NK-92 treated with Interleukin-12 subunit alpha and Interleukin-12 subunit beta, amount 100 ng/mL, for 24 hours (cell line): ENCODE results near the gene CBARP.
"Not testable (repeated sequence)": the region's sequence is repeated elsewhere in the genome, so short reads cannot be mapped to it uniquely, and the experiment has no call there.

Experiments
- DNase-seq: peaks from one replicate; lab custom pipeline; 2025; lab: John Stamatoyannopoulos, UW

CBARP gene

GRCh38 chr19:1252221-1252820 lies 14.5 kb upstream of the CBARP start:
- peak; percentile 88 for DNase-seq

DNA sequence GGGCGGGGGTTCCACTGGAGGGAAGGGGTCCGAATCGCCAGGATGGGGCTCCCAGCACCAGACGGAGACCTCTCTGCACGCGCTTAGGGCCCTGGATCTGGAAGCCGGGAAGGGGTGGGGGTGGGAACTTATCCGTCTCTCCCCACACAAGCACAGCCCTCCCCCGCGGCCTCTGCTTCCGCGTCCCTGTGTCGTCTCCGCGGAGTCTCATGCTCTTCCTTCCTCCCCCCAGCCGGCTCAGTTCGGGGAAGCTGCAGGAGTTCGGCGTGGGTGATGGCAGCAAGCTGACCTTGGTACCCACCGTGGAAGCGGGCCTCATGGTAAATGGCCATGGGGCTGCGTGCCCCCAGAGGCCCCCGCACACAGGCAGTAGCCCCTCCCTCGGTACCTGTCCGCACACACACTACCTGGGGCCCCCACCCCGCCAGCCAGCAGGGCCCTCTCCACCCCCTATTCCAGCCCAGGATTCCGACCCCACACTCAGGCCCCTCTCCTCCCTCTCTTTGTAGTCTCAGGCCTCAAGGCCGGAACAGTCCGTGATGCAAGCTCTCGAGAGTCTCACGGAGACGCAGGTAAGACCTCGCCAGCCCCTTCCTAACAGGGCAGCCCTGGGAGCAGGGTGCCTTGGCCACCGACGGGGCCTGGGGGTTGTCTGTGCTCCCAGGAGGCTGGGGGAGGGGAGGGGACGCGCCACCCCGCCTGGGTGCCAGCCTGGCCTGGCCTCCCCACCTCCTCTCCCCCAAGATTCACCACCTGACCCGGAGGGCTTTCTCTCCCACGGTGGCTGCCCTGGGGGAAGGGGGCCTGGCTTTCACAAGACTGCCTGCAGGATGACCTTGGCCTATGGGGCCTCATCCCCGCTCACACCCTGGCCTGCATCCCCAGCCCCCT lies 13.8 kb upstream of the CBARP start:
- DNase-seq, result peak; percentile 66

- peak; percentile 62 for DNase-seq
Measured at GRCh38 chr19:1250437-1251260, 12.8 kb upstream of the CBARP start.

DNA sequence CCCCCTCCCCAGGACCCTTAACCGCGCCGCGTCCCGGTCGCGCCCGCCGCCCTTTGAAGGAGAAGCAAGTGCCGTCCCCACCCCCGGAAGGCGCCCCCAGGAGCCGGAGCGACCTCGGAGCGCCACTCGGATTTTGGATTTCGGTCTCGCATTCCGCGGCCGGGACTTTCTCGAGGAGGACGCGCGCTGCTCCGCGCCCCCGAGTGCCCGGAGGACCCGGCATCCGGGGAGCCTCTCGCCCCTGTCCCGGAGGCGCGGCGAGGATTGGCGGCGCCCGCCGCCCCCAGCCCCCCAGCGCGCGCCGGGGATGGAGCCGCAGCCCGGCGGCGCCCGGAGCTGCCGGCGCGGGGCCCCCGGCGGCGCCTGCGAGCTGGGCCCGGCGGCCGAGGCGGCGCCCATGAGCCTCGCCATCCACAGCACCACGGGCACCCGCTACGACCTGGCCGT lies 12.2 kb upstream of the CBARP start:
- no peak for DNase-seq

DNA sequence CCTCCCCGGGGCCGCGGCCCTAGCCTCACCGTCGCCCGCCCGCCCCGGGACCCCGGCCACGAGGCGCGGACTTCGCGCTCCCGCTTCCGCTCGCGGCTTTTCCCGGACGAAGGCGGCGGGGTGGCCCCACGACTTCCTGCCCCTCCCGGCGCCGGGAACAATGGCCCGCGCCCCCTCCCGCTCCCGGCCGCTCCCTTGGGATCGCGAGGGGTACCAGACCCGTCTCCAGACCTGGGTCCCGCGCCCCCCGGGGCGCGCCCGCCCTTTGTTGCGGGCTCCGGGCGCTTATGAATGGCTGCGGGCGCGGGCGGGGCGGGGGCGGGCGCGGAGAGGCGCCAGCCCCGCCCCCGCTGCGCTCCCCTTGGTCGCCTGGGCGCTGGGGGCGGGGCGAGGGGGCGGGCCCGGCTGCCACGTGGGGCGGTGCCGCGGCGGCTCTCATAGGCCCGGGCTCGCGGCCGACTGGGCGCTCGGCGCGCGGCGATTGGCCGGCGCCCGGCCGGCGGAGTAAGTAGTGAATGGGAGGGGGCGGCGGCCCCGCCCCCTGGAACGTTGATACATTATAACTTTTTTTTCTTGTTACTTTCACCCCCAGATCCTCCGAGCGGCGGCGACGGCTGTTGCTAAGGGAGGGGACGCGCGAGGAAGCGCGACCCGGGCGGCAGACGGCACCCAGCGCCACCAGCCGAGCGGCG lies 11.6 kb upstream of the CBARP start:
- peak; percentile 89 for DNase-seq

- peak; percentile 89 for DNase-seq
Measured at GRCh38 chr19:1248786-1249297, 11.0 kb upstream of the CBARP start.

DNA sequence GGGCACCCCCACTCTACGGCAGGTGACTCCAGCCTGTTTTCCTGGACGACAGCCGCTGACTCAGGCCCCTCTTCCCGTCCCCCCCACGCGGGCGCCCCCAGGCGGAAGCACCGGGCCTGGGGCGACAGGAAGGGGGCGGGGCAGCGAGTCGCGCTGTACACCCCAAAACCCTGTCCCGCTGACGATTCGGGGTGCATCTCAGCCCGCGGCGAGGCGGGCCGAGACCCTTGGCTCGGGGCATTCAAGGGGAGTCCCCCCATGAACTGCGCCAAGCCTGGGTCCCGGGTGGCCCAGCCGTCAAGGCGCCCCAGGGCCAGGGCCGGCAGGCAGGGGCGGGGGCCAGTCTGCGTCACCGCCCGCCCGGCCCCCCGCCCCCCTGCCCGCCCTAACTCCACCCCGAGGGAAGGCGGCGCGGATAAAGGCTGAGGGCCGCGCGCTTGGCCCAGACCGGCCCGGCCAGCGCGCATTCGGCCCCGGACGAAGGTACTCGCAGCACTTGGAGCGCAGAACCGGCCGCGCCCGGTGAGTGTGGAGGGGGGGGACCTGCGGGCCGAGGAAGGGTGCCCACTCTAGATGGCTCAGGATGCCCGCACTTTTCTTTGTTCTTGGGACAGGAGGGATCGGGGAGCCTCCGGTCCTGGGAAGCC lies 10.5 kb upstream of the CBARP start, which contains the start of gene MIDN:
MIDN (plus strand) TSS at position 445 of the 647 bp plus-strand sequence. CDS start 1,714 bp downstream, outside the sequence.
- peak; percentile 82 for DNase-seq

GRCh38 chr19:1247748-1248138 lies 9.9 kb upstream of the CBARP start:
- no peak for DNase-seq

DNA sequence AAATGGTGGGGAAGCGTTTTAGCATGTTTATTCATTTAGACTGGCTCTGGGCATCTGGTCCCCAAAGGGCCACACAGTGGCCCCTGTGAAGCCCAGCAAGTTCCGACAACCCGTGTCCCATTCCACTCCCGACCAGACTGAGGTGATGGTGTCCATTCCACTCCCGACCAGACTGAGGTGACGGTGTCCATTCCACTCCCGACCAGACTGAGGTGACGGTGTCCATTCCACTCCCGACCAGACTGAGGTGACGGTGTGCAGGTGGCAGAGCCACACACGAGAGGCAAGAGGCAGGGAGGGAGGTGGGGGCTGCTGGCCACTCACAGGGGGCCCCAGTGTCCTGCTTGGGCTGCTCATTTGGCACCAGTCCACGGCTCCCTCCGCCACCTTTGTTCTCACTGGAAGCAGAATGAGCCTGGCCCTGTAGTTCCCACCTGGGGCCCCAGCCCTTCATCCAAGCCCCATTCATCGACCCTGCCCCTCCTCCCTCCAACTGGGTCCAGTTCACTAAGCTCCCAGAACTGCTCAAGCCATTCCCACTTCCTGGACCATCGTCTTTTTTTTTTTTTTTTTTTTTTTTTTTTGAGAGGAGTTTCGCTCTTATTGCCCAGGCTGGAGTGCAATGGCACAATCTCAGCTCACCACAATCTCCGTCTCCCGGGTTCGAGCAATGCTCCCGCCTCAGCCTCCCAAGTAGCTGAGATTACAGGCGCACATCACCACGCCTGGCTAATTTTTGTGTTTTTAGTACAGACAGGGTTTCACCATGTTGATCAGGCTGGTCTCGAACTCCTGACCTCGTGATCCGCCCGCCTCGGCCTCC lies 8.7 kb upstream of the CBARP start:
- DNase-seq, result not testable (repeated sequence)

DNA sequence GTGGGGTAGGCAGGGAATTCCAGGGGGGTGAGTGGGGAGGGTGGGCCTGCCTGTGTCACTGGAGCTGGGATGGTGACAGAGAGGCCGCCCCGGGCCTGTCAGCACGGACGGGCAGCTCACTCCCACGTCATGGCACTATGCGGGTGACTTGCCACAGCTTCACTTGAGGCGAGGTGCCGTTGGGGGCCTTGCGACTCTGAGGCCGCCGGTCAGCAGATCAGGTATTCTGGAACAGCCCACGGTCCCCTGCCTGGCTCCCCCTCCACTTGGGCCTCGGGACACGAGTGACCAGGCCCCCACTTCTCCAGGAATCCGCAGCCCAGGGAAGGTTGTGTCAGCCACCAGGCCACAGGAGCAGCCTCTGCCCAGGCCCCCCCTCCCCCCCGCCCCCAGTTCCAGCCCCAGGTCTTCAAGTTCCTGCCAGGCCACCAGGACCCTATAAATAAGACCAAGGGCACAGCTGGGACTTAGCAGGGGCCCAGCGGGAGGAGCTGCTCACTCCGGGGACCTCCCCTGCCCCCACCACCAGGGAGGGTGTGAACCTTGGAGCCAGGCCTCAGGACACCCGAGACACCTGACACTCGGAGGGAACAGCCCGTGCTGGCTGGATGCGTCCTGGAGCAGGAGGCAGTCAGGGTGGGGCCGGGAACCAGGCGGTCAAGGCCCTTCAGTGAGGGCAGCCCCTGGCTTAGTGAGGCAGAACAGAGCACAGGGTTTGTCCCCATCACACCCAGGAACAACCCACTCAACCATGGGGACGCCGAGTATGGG lies 7.9 kb upstream of the CBARP start:
- DNase-seq, result no peak

DNA sequence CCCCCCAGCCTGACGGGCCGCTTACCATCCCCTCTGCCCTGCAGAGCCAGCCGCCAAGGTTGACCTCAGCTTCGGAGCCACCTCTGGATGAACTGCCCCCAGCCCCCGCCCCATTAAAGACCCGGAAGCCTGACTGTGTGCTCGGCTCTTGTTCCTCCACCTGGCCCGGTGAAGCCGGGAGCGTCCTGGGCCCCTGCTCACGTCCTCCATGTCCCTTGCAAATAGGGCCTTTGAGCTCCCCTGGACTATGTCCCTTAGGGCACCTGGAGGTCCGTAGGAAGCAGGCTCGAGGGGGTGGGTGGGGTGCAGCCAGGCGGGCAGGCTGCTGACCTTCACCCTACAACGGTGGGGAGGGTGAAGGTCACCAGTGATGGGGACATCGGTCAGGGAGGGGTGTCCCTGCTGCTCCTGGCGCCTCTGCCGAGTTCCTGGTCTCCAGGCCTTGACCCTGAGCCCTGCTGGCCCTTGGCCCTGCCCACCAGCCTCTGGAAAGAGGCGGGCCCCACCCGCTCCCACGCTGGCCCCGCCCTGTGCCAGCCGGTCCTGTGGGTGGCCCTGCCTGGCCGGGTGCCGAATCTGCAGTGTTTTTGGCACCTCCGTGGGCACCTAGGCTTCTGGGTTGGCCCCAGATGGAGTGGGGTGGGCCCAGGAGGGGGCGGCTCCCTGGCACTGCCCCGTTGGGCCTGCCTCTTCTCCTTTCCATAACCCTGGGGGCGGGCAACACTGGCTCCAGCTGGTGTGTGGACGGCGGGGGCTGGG lies 7.1 kb upstream of the CBARP start:
- DNase-seq, result no peak

DNA sequence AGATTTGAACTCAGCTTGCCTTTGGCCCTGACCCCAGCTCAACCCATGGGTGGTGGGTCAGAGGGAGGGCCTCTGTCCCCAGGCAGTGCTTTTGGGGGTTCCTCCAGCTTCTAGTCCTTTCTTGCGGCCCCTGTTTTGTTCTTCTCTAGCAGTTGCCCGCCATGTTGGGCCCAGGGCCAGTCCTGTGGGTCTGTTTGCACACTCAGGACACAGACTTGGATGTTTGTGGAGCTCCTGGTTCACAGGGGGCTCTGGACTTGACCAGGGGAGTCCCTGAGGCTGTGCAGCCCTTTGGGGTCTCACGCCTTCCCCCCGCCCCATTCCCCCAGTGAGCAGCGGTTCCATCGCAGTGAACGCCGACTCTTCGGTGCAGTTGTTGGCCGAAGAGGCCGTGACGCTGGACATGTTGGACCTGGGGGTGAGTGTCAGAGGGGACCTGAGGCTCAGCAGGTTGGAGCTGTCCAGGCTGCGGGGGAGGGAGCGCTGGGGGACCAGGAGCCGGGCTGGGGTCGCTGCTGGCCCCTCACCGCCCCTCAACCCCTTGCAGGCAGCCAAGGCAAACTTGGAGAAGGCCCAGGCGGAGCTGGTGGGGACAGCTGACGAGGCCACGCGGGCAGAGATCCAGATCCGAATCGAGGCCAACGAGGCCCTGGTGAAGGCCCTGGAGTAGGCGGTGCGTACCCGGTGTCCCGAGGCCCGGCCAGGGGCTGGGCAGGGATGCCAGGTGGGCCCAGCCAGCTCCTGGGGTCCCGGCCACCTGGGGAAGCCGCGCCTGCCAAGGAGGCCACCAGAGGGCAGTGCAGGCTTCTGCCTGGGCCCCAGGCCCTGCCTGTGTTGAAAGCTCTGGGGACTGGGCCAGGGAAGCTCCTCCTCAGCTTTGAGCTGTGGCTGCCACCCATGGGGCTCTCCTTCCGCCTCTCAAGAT lies 6.2 kb upstream of the CBARP start:
- peak; percentile 69 for DNase-seq

GRCh38 chr19:1241417-1242095 lies 3.8 kb upstream of the CBARP start, which contains the start of gene ATP5F1D:
Gene ATP5F1D (plus strand): TSS chr19:1241751. CDS start chr19:1241851, 100 bp downstream.
- DNase-seq, result peak; percentile 93

GRCh38 chr19:1240925-1241324 lies 3.1 kb upstream of the CBARP start:
- no peak for DNase-seq

- peak; percentile 92 for DNase-seq
Measured at GRCh38 chr19:1239796-1240737, 2.3 kb upstream of the CBARP start.

DNA sequence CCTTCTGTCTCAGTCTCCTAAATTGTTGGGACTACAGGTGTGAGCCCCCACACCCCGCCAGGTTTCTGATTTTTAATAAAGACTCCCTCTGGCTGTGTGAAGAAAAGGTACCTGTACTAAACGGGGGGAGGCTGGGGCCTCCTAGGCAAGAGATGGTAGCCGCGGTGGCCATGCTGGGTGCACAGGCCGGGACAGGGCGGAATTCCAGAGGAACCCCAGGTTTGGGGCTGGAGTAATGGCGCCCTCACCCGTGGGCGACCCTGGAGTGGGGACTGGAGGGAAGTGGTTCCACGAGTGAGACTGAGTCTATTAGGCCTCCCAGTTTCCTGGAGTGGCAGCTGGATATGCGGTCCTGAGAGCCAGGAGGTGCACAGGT lies 1.6 kb upstream of the CBARP start:
- DNase-seq, result no peak
